Transverse colon (tissue), 4 donors: ENCODE data around the gene RNPS1. TPM values are rescaled to one million over a fixed set of nuclear protein-coding genes. Genes with fewer than 3 reads are reported as not detected.

Experiments used
- DNase-seq: peaks from one replicate; pipeline ENCODE4 v3.0.0-alpha.2; 2019
- H3K27ac ChIP-seq, 4 donors: fragments of 200-600 bp; sonication (generic); 2 replicates each; pipeline ENCODE4 v1.5.1; 2016 to 2018; ENCODE audit warnings: inconsistent platforms in 4 of 4
- H3K27me3 ChIP-seq: fragments of 200-600 bp; sonication (generic); 2 replicates; pipeline ENCODE4 v1.5.1; 2017; ENCODE audit warnings: inconsistent platforms
- H3K36me3 ChIP-seq, 4 donors: fragments of 200-600 bp; sonication (generic); 2 replicates each; pipeline ENCODE4 v1.5.1; 2017 to 2019; ENCODE audit warnings: inconsistent platforms in 4 of 4
- H3K4me1 ChIP-seq, 4 donors: fragments of 200-600 bp; sonication (generic); 2 replicates each; pipeline ENCODE4 v1.5.1; 2017 to 2020; ENCODE audit warnings: inconsistent platforms in 4 of 4
- H3K4me3 ChIP-seq, 4 donors: fragments of 200-600 bp; sonication (generic); 1 replicate in 1 of 4; 2 replicates in 3 of 4; pipeline versions ENCODE4 v1.5.1 to v1.6.1; 2017 to 2019; ENCODE audit warnings: inconsistent platforms in 4 of 4
- H3K9me3 ChIP-seq, 2 donors: fragments of 200-600 bp; sonication (generic); 2 replicates each; pipeline ENCODE4 v1.5.1; 2017 to 2019; ENCODE audit warnings: inconsistent platforms in 2 of 2
- EP300 ChIP-seq: sonication (generic); formaldehyde crosslinking; IDR thresholded peaks from one replicate; pipeline ENCODE4 v1.6.1; 2017; ENCODE audit warnings: antibody characterized with exemption, low read depth
- POLR2A ChIP-seq: fragments of 450-650 bp; IDR thresholded peaks from one replicate; pipeline ENCODE4 v1.6.1; 2016; ENCODE audit warnings: antibody characterized with exemption, mild to moderate bottlenecking, moderate library complexity
- POLR2AphosphoS5 ChIP-seq, 3 donors: sonication (generic); formaldehyde crosslinking; IDR thresholded peaks; one replicate each; pipeline ENCODE4 v1.6.1; 2016; ENCODE audit warnings: antibody characterized with exemption in 3 of 3
- WGBS, 2 donors: methylation state at CpG; one replicate each; pipeline ENCODE4 v1.1.5; 2018; ENCODE audit warnings: low coverage in 1 of 2; 5-methylcytosine and 5-hydroxymethylcytosine counted together
- in situ Hi-C, 4 donors: fragments of 200-750 bp; cut with MboI; loops; one replicate each; pipeline versions ENCODE4 v1.15.0 to v1.15.1; 2017; ENCODE audit warnings: low sequenced_read_pairs in 3 of 4, low pct_ligation_motif_present in 1 of 4, low pct_unique_long_range_greater_than_20kb in 1 of 4
- intact Hi-C: fragments of 100-400 bp; cut with DNase I; formaldehyde crosslinking; loops from one replicate; pipeline ENCODE4 v1.15.1; 2023; ENCODE audit warnings: low total_unique reads
- total RNA-seq, 4 donors: library from RNA; depleted of rRNA; stranded (reverse); fragments of >200 nt; gene quantifications; one replicate each; pipeline ENCODE4 v1.1.0, GENCODE V29; 2016
- TF ChIP-seq, protein P1 (sequence below), 5 experiments: fragments of 200-600 bp in 3 of 5; fragments of 450-650 bp in 2 of 5; sonication (generic) in 3 of 5; IDR thresholded peaks; 1 replicate in 2 of 5; 2 replicates in 3 of 5; pipeline ENCODE4 v1.5.1; 2016 to 2017; ENCODE audit warnings: antibody characterized with exemption in 5 of 5, inconsistent platforms in 3 of 5, mild to moderate bottlenecking in 2 of 5, moderate library complexity in 1 of 5

RNPS1 gene
- total RNA-seq, 4 donors from 2014 or later: 110 to 153 (median 126) TPM

DNA sequence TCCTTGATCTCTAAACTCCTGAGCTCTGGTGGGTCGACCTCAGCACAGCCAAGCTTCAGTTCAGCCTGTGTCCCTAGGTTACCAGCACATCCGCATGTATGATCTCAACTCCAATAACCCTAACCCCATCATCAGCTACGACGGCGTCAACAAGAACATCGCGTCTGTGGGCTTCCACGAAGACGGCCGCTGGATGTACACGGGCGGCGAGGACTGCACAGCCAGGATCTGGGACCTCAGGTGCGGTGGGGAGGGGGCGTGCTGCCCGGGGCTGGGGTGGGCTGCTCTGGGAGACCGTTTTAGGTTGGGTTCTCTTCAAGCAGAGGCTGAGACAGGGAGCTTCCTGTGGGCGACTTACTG is 61.5 kb downstream of the RNPS1 start:
- Histone ChIP-seq H3K9me3 (no peaks in the 10 kb centered on the region), H3K4me1 (peaks cover 11 to 18% (median 13%) of the 10 kb centered on the region in 4 donors), H3K4me3 (peak overlapping the region in 2 of 4 donors; percentile 80 to 90), H3K27me3 (no peaks in the 10 kb centered on the region), H3K36me3 (peaks cover 0 to 13% (median 3%) of the 10 kb centered on the region in 4 donors), H3K27ac (peak overlapping the region in 3 of 4 donors; percentile 94 to 99 (median 96))
- whole genome bisulfite sequencing, 2 donors: 75% methylated on average over 15 of the region's 18 CpGs; no CpG with 5 or more reads in 1 of the 2 donors
- in situ Hi-C loops: no loop called here
- no peak for TF ChIP-seq EP300
- TF ChIP-seq POLR2A: no peak
- TF ChIP-seq, protein P1, sequence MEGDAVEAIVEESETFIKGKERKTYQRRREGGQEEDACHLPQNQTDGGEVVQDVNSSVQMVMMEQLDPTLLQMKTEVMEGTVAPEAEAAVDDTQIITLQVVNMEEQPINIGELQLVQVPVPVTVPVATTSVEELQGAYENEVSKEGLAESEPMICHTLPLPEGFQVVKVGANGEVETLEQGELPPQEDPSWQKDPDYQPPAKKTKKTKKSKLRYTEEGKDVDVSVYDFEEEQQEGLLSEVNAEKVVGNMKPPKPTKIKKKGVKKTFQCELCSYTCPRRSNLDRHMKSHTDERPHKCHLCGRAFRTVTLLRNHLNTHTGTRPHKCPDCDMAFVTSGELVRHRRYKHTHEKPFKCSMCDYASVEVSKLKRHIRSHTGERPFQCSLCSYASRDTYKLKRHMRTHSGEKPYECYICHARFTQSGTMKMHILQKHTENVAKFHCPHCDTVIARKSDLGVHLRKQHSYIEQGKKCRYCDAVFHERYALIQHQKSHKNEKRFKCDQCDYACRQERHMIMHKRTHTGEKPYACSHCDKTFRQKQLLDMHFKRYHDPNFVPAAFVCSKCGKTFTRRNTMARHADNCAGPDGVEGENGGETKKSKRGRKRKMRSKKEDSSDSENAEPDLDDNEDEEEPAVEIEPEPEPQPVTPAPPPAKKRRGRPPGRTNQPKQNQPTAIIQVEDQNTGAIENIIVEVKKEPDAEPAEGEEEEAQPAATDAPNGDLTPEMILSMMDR (IDR thresholded peaks at IDR 0.05): no peak
- no peak for DNase-seq
- intact Hi-C loops: no loop called here

DNA sequence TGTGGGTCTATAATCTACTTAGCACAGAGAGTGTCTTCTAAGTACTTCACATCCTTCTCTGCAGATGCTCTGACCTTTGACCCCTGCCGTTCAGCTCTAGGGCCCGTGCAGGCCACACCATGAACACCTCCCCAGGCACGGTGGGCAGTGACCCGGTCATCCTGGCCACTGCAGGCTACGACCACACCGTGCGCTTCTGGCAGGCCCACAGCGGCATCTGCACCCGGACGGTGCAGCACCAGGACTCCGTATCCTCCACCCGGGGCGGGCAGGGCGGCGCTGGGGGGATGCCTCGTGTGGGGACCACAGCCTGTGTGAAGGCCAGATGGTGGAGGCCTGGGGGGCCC is 62.0 kb downstream of the RNPS1 start:
- intact Hi-C loops (no loop called here), in situ Hi-C loops (no loop called here)
- no peak for DNase-seq
- Histone ChIP-seq H3K4me3 (peak overlapping the region; percentile 62 to 90 (median 84)), H3K9me3 (no peaks in the 10 kb centered on the region), H3K36me3 (peaks cover 0 to 13% (median 3%) of the 10 kb centered on the region in 4 donors), H3K4me1 (peaks cover 11 to 18% (median 13%) of the 10 kb centered on the region in 4 donors), H3K27me3 (no peaks in the 10 kb centered on the region), H3K27ac (peak overlapping the region; percentile 94 to 99 (median 95))
- WGBS, 2 donors: 10% methylated on average over 15 of the region's 16 CpGs; no CpG with 5 or more reads in 1 of the 2 donors
- TF ChIP-seq, protein P1 (IDR thresholded peaks at IDR 0.05): no peak
- TF ChIP-seq EP300: no peak
- TF ChIP-seq POLR2A: no peak
- TF ChIP-seq POLR2AphosphoS5 (IDR thresholded peaks at IDR 0.05): no peak

DNA sequence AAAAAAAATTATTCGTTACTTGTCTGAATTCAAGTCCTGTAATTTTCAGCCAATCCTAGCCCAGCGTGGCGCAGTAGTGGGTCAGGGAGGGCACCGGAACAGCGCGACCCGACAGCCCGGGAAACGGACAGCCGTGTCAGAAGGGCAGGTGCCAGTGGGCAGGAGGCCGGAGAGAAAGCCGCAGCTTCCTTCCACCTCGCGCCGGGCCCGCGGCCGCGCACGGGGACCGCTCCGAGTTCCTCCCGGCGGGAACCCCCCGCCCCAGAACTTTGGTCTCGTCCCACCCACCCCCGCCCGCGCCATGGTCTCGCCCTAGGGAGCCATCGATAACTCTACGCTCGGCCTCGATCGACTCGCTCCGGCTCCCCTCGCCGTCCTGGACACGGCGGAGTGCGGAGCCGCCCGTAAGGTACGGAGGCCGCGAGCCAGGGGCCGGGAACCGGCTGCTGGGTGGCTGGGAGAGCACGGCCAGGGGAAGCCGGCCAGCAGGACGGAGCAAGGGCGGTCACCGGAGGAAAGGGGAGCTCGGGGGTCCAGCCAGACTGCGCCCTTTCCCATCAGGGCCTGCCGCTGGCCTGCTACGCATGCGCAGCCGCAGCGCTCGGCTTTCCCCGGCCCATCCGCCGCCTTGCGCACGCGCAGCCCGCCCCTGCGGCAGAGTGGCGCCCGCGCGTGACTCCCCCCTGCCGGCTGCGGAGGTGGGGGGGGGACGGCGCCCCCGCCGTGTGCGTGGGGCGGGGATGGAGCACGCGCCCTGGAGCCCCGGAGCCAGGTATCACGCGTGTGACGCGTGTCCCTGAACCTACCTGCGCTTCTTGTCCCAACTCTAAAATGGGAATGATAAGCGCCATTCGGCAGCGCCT is 62.6 kb downstream of the RNPS1 start, which contains the start of gene MLST8:
Gene MLST8 (plus strand): TSS at position 351 of the 863 bp plus-strand sequence. CDS start 632 bp downstream, outside the sequence.
- in situ Hi-C loops: no loop called here
- Histone ChIP-seq H3K27ac (peak within 1 kb of the TSS; percentile 94 to 99 (median 95)), H3K4me1 (peaks cover 11 to 18% (median 13%) of the 10 kb centered on the region in 4 donors), H3K27me3 (no peaks in the 10 kb centered on the region), H3K4me3 (peak within 1 kb of the TSS; percentile 62 to 90 (median 84)), H3K9me3 (no peaks in the 10 kb centered on the region), H3K36me3 (peaks cover 0 to 13% (median 3%) of the 10 kb centered on the region in 4 donors)
- intact Hi-C loops: no loop called here
- peak; percentile 89 for DNase-seq
- 0 to 1% methylated on average over 23 to 36 of the region's 93 CpGs for WGBS, 2 donors
- TF ChIP-seq EP300 (no peak), POLR2A (peak; percentile 89), POLR2AphosphoS5 (IDR thresholded peaks at IDR 0.05) (peak; percentile 59 to 90 (median 90))
- TF ChIP-seq, protein P1 (IDR thresholded peaks at IDR 0.05): peak in 1 of 5 experiments; percentile 17

DNA sequence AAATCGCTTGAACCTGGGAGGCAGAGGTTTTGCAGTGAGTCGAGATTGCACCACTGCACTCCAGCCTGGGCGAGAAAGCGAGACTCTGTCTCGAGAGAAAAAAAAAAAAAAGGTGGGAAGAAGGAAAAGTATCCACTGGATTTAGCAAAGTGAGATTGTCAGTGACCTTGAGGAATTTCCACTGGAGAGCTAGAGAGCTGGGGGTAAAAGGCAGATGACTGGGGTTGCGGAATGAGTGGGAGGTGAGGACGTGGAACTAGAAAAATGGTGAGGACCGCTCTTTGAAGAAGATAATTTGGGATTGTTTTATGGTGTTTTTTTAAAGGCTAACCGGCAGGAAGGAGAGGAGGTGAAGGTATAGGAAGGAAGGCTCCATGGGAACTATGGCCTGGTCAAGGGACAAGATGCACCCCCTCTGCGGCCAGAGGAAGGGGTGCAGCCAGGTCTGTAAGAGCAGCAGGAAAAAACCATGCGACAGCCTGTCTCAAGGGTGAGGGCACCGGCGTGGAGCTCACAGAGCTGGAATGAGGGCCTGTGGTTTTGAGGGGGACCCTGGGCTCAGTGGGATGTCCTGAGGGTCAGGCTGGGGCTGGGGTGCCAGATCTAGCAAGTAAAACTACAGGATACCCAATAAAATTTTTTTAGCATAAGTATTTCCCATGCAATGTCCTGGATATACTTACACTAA is 63.4 kb downstream of the RNPS1 start:
- in situ Hi-C loops: no loop called here
- Histone ChIP-seq H3K27ac (peak overlapping the region; percentile 94 to 99 (median 95)), H3K9me3 (no peaks in the 10 kb centered on the region), H3K36me3 (peaks cover 0 to 13% (median 3%) of the 10 kb centered on the region in 4 donors), H3K4me3 (peak overlapping the region; percentile 62 to 90 (median 84)), H3K27me3 (peaks cover 2% of the 10 kb centered on the region), H3K4me1 (peaks cover 11 to 18% (median 13%) of the 10 kb centered on the region in 4 donors)
- 71 to 83% methylated on average over 7 to 13 of the region's 13 CpGs for WGBS, 2 donors
- no peak for TF ChIP-seq EP300
- no peak for TF ChIP-seq POLR2A
- TF ChIP-seq, protein P1 (IDR thresholded peaks at IDR 0.05): no peak
- TF ChIP-seq POLR2AphosphoS5 (IDR thresholded peaks at IDR 0.05): no peak
- intact Hi-C loops: no loop called here
- no peak for DNase-seq
